H1 (cell line): Measurements from ENCODE around the gene GPC3. TPM values are rescaled to one million over a fixed set of nuclear protein-coding genes. Genes with fewer than 3 reads are reported as not detected.

ENCODE experiments used
- CTCF ChIP-seq, 3 experiments: IDR thresholded peaks; 1 replicate in 2 of 3; 2 replicates in 1 of 3; pipeline versions ENCODE4 v1.5.1 to v1.6.1; 2011; ENCODE audit warnings: low read length in 3 of 3, mild to moderate bottlenecking in 3 of 3, inconsistent platforms in 2 of 3, low read depth in 1 of 3, moderate library complexity in 1 of 3; ENCODE audit not compliant: insufficient read depth in 1 of 3; ENCODE audit errors: control extremely low read depth in 1 of 3
- NRF1 ChIP-seq: IDR thresholded peaks from 2 replicates; pipeline ENCODE4 v1.6.1; 2011; ENCODE audit warnings: mild to moderate bottlenecking, low read depth, low read length, improper control_type of control experiment
- SP2 ChIP-seq: IDR thresholded peaks from 2 replicates; pipeline ENCODE4 v1.6.1; 2012; ENCODE audit warnings: mild to moderate bottlenecking, low read length, inconsistent platforms
- TAF7 ChIP-seq: optimal IDR thresholded peaks from 2 replicates; pipeline ENCODE3; 2011; ENCODE audit warnings: low read depth, mild to moderate bottlenecking, inconsistent platforms, low read length, moderate library complexity, borderline replicate concordance
- polyA plus RNA-seq, 7 experiments: library from polyadenylated mRNA; depleted of rRNA in 3 of 7; stranded (reverse) in 5 of 7; unstranded in 2 of 7; fragments of >200 nt in 5 of 7; fragments of 200-250 nt in 2 of 7; gene quantifications; 1 replicate in 5 of 7; 2 replicates in 1 of 7; 4 replicates in 1 of 7; pipeline versions ENCODE4 v1.2.1 to v1.2.3, GENCODE V29; 2011 to 2013; ENCODE audit warnings: missing spikeins in 2 of 7, mixed read lengths in 2 of 7
- total RNA-seq: library from RNA; stranded (reverse); fragmentation: NEBNext Ultra II Directional; extraction: Animal tissue kit (Norgen Biotek cat#: 25700); gene quantifications from 2 replicates; pipeline ENCODE4 v1.2.1, GENCODE V29; 2021

Gene GPC3
- total and polyA plus RNA-seq, 2 of the 8 experiments (the other 6 are each of a cell fraction or from before 2014, with no cell fraction given): 64.8 to 71.9 TPM

GRCh38 chrX:133909888-133910287, 75.5 kb downstream of the GPC3 start (continued):
- TF ChIP-seq CTCF (IDR thresholded peaks at IDR 0.05; ENCODE audit: control extremely low read depth in 1 of 3, insufficient read depth in 1 of 3, low read depth in 1 of 3, low read length in 3 of 3) (no peak), SP2 (no peak), TAF7 (no peak), NRF1 (no peak)
